HepG2 (cell line): ENCODE data around the gene CD19. TPM values are rescaled to one million over a fixed set of nuclear protein-coding genes. Genes with fewer than 3 reads are reported as not detected.
A peak's percentile ranks its signal among the peaks of the same experiment; 100 is the strongest.

Experiments
- CBFB ChIP-seq: sonication (generic); formaldehyde crosslinking; IDR thresholded peaks from 2 replicates; pipeline ENCODE4 v1.4.0; 2020; ENCODE audit warnings: missing genetic modification reagents
- FLYWCH1 ChIP-seq: sonication (generic); formaldehyde crosslinking; IDR thresholded peaks from 2 replicates; pipeline ENCODE4 v1.8.1; 2023; ENCODE audit warnings: mild to moderate bottlenecking, missing genetic modification reagents
- FOXC1 ChIP-seq: sonication (generic); formaldehyde crosslinking; IDR thresholded peaks from 2 replicates; pipeline ENCODE4 v1.8.0; 2022; ENCODE audit warnings: mild to moderate bottlenecking, missing genetic modification reagents, borderline replicate concordance
- HOXA5 ChIP-seq: sonication (generic); formaldehyde crosslinking; IDR thresholded peaks from 2 replicates; pipeline ENCODE4 v1.4.0; 2020; ENCODE audit warnings: missing genetic modification reagents
- KLF12 ChIP-seq: sonication (generic); formaldehyde crosslinking; IDR thresholded peaks from 2 replicates; pipeline ENCODE4 v1.4.0; 2020; ENCODE audit warnings: missing genetic modification reagents, borderline replicate concordance
- TGIF2 ChIP-seq: IDR thresholded peaks from 2 replicates; pipeline ENCODE4 v1.6.1; 2016; ENCODE audit warnings: control low read depth, missing compliant biosample characterization
- ZBTB7B ChIP-seq: sonication (generic); formaldehyde crosslinking; IDR thresholded peaks from 2 replicates; pipeline ENCODE4 v1.4.0; 2020; ENCODE audit warnings: missing genetic modification reagents
- ZFP36L2 ChIP-seq: sonication (generic); formaldehyde crosslinking; IDR thresholded peaks from 2 replicates; pipeline ENCODE4 v1.4.0; 2020; ENCODE audit warnings: missing genetic modification reagents
- ZNF101 ChIP-seq: sonication (generic); formaldehyde crosslinking; IDR thresholded peaks from 2 replicates; pipeline ENCODE4 v1.4.0; 2020; ENCODE audit warnings: mild to moderate bottlenecking, low read depth, missing genetic modification reagents, borderline replicate concordance
- ZNF263 ChIP-seq: sonication (generic); formaldehyde crosslinking; IDR thresholded peaks from 2 replicates; pipeline ENCODE4 v1.4.0; 2020; ENCODE audit warnings: missing genetic modification reagents
- ZNF3 ChIP-seq: IDR thresholded peaks from 2 replicates; pipeline ENCODE4 v1.7.0; 2017; ENCODE audit warnings: inconsistent platforms
- ZNF547 ChIP-seq: sonication (generic); formaldehyde crosslinking; IDR thresholded peaks from 2 replicates; pipeline ENCODE4 v1.5.1; 2020; ENCODE audit warnings: mild to moderate bottlenecking, missing genetic modification reagents
- ZNF709 ChIP-seq: sonication (generic); formaldehyde crosslinking; IDR thresholded peaks from 2 replicates; pipeline ENCODE4 v1.5.0; 2020; ENCODE audit warnings: mild to moderate bottlenecking, missing genetic modification reagents
- ZNF776 ChIP-seq: sonication (generic); formaldehyde crosslinking; IDR thresholded peaks from 2 replicates; pipeline ENCODE4 v1.4.0; 2020; ENCODE audit warnings: mild to moderate bottlenecking, missing genetic modification reagents
- ZNF879 ChIP-seq: sonication (generic); formaldehyde crosslinking; IDR thresholded peaks from 2 replicates; pipeline ENCODE4 v1.8.1; 2023; ENCODE audit warnings: missing genetic modification reagents
- polyA plus RNA-seq, 8 experiments: library from polyadenylated mRNA; depleted of rRNA in 3 of 8; stranded (reverse) in 7 of 8; unstranded in 1 of 8; fragments of >200 nt; fragmentation: Illumina TruSeq in 4 of 8; extraction: Trizol in 4 of 8; gene quantifications; 2 replicates each; pipeline versions ENCODE4 v1.2.1 to v1.2.3, GENCODE V29; 2011 to 2016; ENCODE audit warnings: low read depth in 4 of 8, missing spikeins in 1 of 8, mixed read lengths in 1 of 8; ENCODE audit not compliant: insufficient read depth in 1 of 8
- total RNA-seq, 5 experiments: library from RNA; depleted of rRNA; stranded (reverse); fragments of >200 nt; fragmentation: Illumina TruSeq; extraction: Trizol; gene quantifications; 2 replicates each; pipeline ENCODE4 v1.2.3, GENCODE V29; 2016; ENCODE audit warnings: low read depth in 1 of 5
- TF ChIP-seq, protein P1 (sequence below): IDR thresholded peaks from 2 replicates; pipeline ENCODE4 v1.6.1; 2016; ENCODE audit warnings: low read depth, control low read depth
- TF ChIP-seq, protein P2 (sequence below): sonication (generic); formaldehyde crosslinking; IDR thresholded peaks from 2 replicates; pipeline ENCODE4 v1.5.1; 2020; ENCODE audit warnings: missing genetic modification reagents, mild to moderate bottlenecking, borderline replicate concordance
- TF ChIP-seq, protein P3 (sequence below): sonication (generic); formaldehyde crosslinking; IDR thresholded peaks from 2 replicates; pipeline ENCODE4 v1.8.0; 2022; ENCODE audit warnings: missing genetic modification reagents, mild to moderate bottlenecking, inconsistent platforms, borderline replicate concordance
- TF ChIP-seq, protein P4 (sequence below), 2 experiments: sonication (generic) in 1 of 2; formaldehyde crosslinking in 1 of 2; IDR thresholded peaks; 2 replicates each; pipeline versions ENCODE4 v1.4.0 to v1.6.1; 2016 to 2020; ENCODE audit warnings: borderline replicate concordance in 1 of 2, low read depth in 1 of 2, mild to moderate bottlenecking in 1 of 2, missing genetic modification reagents in 1 of 2
- TF ChIP-seq, protein P5 (sequence below): sonication (generic); formaldehyde crosslinking; IDR thresholded peaks from 2 replicates; pipeline ENCODE4 v1.5.0; 2020; ENCODE audit warnings: mild to moderate bottlenecking, missing genetic modification reagents, moderate library complexity

Gene CD19
- total and polyA plus RNA-seq, 2 of the 13 experiments (the other 11 are each of a cell fraction or from before 2014, with no cell fraction given): 0.55 to 1.1 TPM

DNA sequence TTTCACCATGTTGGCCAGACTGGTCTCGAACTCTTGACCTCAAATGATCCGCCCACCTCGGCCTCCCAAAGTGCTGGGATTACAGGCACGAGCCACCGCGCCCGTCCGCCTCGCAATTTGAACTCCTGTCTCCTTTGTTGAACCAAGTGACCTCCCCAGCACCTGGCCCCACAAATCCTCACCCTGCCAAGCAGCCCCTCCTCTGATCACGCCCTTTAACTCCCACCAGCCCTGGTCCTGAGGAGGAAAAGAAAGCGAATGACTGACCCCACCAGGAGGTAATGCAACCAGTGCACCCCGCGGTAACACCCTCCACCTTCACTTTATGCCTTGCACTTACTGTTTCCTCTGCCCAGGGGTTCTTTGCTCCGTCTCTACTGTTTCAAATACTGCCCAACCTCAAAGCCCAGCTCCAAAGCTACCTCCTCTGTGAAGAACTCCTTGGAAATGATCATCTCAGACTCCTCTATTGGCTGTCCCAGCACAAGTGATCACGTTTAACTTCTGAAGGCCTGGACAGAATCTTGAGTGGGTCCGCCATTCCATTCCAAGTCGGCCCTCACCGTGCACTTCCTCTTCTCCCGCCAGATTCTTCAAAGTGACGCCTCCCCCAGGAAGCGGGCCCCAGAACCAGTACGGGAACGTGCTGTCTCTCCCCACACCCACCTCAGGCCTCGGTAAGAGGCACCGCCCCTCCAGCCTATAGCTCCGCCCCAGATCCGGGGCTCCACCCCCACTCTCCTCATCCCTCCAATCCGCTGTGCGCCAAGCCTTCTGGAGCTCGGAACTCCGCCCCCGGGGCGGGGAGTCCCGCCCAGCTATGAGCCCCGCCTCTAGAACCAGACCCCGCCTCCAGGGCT, 4.4 kb downstream of the CD19 start (continued):
- TF ChIP-seq HOXA5 (CRISPR knock-in tag) (no peak), KLF12 (CRISPR knock-in tag) (peak; percentile 67), FOXC1 (peak; percentile 87), ZNF776 (CRISPR knock-in tag) (no peak), ZNF547 (CRISPR knock-in tag) (no peak; the same call in none of the 2 replicates), ZNF879 (CRISPR knock-in tag) (no peak), TGIF2 (CRISPR knock-in tag) (peak; percentile 40; the same call in 1 of the 2 replicates), CBFB (CRISPR knock-in tag) (no peak), ZNF3 (CRISPR knock-in tag) (no peak), ZFP36L2 (CRISPR knock-in tag) (no peak), ZNF709 (no peak), ZBTB7B (no peak; the same call in 1 of the 2 replicates), FLYWCH1 (CRISPR knock-in tag) (no peak), ZNF263 (CRISPR knock-in tag) (peak; percentile 33; the same call in 1 of the 2 replicates), ZNF101 (CRISPR knock-in tag) (no peak)
- TF ChIP-seq, protein P1, sequence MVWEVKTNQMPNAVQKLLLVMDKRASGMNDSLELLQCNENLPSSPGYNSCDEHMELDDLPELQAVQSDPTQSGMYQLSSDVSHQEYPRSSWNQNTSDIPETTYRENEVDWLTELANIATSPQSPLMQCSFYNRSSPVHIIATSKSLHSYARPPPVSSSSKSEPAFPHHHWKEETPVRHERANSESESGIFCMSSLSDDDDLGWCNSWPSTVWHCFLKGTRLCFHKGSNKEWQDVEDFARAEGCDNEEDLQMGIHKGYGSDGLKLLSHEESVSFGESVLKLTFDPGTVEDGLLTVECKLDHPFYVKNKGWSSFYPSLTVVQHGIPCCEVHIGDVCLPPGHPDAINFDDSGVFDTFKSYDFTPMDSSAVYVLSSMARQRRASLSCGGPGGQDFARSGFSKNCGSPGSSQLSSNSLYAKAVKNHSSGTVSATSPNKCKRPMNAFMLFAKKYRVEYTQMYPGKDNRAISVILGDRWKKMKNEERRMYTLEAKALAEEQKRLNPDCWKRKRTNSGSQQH (CRISPR knock-in tag): peak; percentile 81
- TF ChIP-seq, protein P2, sequence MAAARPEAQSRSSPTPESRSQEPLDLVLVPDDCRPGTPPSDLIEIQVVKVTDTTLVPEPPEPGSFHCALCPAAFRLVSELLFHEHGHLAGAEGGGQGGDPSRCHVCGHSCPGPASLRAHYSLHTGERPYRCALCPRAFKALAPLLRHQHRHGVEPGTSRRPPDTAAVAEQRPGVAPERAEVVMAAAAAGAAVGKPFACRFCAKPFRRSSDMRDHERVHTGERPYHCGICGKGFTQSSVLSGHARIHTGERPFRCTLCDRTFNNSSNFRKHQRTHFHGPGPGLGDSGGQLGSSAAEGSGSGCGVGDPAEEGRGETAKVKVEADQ (CRISPR knock-in tag): 0 out of 2 replicates have a peak, but pooled peaks have one; percentile 27
- TF ChIP-seq, protein P3, sequence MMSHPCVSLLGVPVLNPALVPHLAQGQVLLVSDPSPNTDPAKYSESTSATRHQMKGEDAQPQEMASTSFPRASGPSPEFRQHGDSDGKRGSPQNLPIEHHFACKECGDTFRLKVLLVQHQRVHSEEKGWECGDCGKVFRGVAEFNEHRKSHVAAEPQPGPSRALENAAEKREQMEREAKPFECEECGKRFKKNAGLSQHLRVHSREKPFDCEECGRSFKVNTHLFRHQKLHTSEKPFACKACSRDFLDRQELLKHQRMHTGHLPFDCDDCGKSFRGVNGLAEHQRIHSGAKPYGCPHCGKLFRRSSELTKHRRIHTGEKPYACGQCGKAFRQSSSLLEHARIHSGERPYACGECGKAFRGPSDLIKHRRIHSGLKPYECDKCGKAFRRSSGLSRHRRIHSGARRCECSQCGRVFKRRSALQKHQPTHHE (CRISPR knock-in tag): no peak
- TF ChIP-seq, protein P4, sequence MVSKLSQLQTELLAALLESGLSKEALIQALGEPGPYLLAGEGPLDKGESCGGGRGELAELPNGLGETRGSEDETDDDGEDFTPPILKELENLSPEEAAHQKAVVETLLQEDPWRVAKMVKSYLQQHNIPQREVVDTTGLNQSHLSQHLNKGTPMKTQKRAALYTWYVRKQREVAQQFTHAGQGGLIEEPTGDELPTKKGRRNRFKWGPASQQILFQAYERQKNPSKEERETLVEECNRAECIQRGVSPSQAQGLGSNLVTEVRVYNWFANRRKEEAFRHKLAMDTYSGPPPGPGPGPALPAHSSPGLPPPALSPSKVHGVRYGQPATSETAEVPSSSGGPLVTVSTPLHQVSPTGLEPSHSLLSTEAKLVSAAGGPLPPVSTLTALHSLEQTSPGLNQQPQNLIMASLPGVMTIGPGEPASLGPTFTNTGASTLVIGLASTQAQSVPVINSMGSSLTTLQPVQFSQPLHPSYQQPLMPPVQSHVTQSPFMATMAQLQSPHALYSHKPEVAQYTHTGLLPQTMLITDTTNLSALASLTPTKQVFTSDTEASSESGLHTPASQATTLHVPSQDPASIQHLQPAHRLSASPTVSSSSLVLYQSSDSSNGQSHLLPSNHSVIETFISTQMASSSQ (IDR thresholded peaks at IDR 0.05; ENCODE audit: low read depth): no peak
- TF ChIP-seq, protein P4 (CRISPR knock-in tag; IDR thresholded peaks at IDR 0.05; ENCODE audit: borderline replicate concordance): no peak
- TF ChIP-seq, protein P5, sequence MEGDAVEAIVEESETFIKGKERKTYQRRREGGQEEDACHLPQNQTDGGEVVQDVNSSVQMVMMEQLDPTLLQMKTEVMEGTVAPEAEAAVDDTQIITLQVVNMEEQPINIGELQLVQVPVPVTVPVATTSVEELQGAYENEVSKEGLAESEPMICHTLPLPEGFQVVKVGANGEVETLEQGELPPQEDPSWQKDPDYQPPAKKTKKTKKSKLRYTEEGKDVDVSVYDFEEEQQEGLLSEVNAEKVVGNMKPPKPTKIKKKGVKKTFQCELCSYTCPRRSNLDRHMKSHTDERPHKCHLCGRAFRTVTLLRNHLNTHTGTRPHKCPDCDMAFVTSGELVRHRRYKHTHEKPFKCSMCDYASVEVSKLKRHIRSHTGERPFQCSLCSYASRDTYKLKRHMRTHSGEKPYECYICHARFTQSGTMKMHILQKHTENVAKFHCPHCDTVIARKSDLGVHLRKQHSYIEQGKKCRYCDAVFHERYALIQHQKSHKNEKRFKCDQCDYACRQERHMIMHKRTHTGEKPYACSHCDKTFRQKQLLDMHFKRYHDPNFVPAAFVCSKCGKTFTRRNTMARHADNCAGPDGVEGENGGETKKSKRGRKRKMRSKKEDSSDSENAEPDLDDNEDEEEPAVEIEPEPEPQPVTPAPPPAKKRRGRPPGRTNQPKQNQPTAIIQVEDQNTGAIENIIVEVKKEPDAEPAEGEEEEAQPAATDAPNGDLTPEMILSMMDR (CRISPR knock-in tag): peak; percentile 47
